IPS-18c (cell line): ENCODE results near the gene ATP1A2.

ENCODE experiments used
- H3K4me3 ChIP-seq: 2 replicates; pipeline ENCODE4 v1.7.0; 2013; ENCODE audit warnings: low read depth, mild to moderate bottlenecking, low read length, moderate library complexity; ENCODE audit not compliant: insufficient read depth
- H3K9me3 ChIP-seq: one replicate; pipeline ENCODE4 v1.6.1; 2013; ENCODE audit warnings: mild to moderate bottlenecking, low read length, moderate library complexity; ENCODE audit not compliant: control insufficient read depth, insufficient read depth

Gene ATP1A2

GRCh38 chr1:160149716-160150115 lies 34.2 kb downstream of the ATP1A2 start:
- no peaks in the 10 kb centered on the region for H3K9me3 ChIP-seq

GRCh38 chr1:160151303-160151702 lies 35.7 kb downstream of the ATP1A2 start, which contains the start of gene ATP1A4:
Gene ATP1A4 (plus strand): TSS chr1:160151603. CDS start chr1:160152041, 438 bp downstream.
- no peak within 1 kb of the TSS for H3K4me3 ChIP-seq
- H3K9me3 ChIP-seq: no peaks in the 10 kb centered on the region

More at GRCh38 chr1:160149716-160150115, 34.2 kb downstream of the ATP1A2 start:
- H3K4me3 ChIP-seq: no peak overlapping the region

GRCh38 chr1:160154790-160155189 lies 39.2 kb downstream of the ATP1A2 start:
- H3K4me3 ChIP-seq: no peak overlapping the region
- H3K9me3 ChIP-seq: no peaks in the 10 kb centered on the region

- no peaks in the 10 kb centered on the region for H3K9me3 ChIP-seq
- no peak overlapping the region for H3K4me3 ChIP-seq
These were observed 40.8 kb downstream of the ATP1A2 start for GRCh38 chr1:160156361-160156760.

- Histone ChIP-seq H3K9me3 (no peaks in the 10 kb centered on the region), H3K4me3 (no peak overlapping the region)
These were observed 41.6 kb downstream of the ATP1A2 start for GRCh38 chr1:160157174-160157573.

GRCh38 chr1:160158031-160158430 lies 42.5 kb downstream of the ATP1A2 start:
- Histone ChIP-seq H3K4me3 (no peak overlapping the region), H3K9me3 (no peaks in the 10 kb centered on the region)

GRCh38 chr1:160158534-160158933 lies 43.0 kb downstream of the ATP1A2 start:
- no peaks in the 10 kb centered on the region for H3K9me3 ChIP-seq
- no peak overlapping the region for H3K4me3 ChIP-seq

- no peaks in the 10 kb centered on the region for H3K9me3 ChIP-seq
- no peak overlapping the region for H3K4me3 ChIP-seq
These were observed 44.3 kb downstream of the ATP1A2 start for GRCh38 chr1:160159846-160160245.

GRCh38 chr1:160161965-160162705 lies 46.6 kb downstream of the ATP1A2 start:
- H3K9me3 ChIP-seq: no peaks in the 10 kb centered on the region
- no peak overlapping the region for H3K4me3 ChIP-seq

- Histone ChIP-seq H3K9me3 (no peaks in the 10 kb centered on the region), H3K4me3 (no peak overlapping the region)
These were observed 47.4 kb downstream of the ATP1A2 start for GRCh38 chr1:160162931-160163330.

- Histone ChIP-seq H3K9me3 (no peaks in the 10 kb centered on the region), H3K4me3 (no peak overlapping the region)
These were observed 48.1 kb downstream of the ATP1A2 start for GRCh38 chr1:160163615-160164014.

GRCh38 chr1:160164121-160164520 lies 48.6 kb downstream of the ATP1A2 start:
- Histone ChIP-seq H3K9me3 (no peaks in the 10 kb centered on the region), H3K4me3 (no peak overlapping the region)

GRCh38 chr1:160166166-160166868 lies 50.8 kb downstream of the ATP1A2 start:
- no peaks in the 10 kb centered on the region for H3K9me3 ChIP-seq
- H3K4me3 ChIP-seq: no peak overlapping the region

- H3K9me3 ChIP-seq: no peaks in the 10 kb centered on the region
- no peak overlapping the region for H3K4me3 ChIP-seq
These were observed 51.5 kb downstream of the ATP1A2 start for GRCh38 chr1:160167056-160167455.

- no peaks in the 10 kb centered on the region for H3K9me3 ChIP-seq
These were observed 52.0 kb downstream of the ATP1A2 start for GRCh38 chr1:160167580-160167979.

GRCh38 chr1:160168016-160168415 lies 52.5 kb downstream of the ATP1A2 start:
- H3K9me3 ChIP-seq: no peaks in the 10 kb centered on the region
- H3K4me3 ChIP-seq: no peak overlapping the region

More at GRCh38 chr1:160167580-160167979, 52.0 kb downstream of the ATP1A2 start:
- H3K4me3 ChIP-seq: no peak overlapping the region

- no peaks in the 10 kb centered on the region for H3K9me3 ChIP-seq
- H3K4me3 ChIP-seq: no peak overlapping the region; the same call in 1 of the 2 replicates
These were observed 53.2 kb downstream of the ATP1A2 start for GRCh38 chr1:160168609-160169369.
